GM21526 (cell line): ENCODE results near the gene MRPL12.

Experiments
- ATAC-seq: cut with Tn5 transposase; IDR thresholded peaks from one replicate; pipeline ENCODE4 v1.9.1; 2021; ENCODE audit warnings: moderate library complexity; ENCODE audit not compliant: unreplicated experiment, low FRiP score

Gene MRPL12

DNA sequence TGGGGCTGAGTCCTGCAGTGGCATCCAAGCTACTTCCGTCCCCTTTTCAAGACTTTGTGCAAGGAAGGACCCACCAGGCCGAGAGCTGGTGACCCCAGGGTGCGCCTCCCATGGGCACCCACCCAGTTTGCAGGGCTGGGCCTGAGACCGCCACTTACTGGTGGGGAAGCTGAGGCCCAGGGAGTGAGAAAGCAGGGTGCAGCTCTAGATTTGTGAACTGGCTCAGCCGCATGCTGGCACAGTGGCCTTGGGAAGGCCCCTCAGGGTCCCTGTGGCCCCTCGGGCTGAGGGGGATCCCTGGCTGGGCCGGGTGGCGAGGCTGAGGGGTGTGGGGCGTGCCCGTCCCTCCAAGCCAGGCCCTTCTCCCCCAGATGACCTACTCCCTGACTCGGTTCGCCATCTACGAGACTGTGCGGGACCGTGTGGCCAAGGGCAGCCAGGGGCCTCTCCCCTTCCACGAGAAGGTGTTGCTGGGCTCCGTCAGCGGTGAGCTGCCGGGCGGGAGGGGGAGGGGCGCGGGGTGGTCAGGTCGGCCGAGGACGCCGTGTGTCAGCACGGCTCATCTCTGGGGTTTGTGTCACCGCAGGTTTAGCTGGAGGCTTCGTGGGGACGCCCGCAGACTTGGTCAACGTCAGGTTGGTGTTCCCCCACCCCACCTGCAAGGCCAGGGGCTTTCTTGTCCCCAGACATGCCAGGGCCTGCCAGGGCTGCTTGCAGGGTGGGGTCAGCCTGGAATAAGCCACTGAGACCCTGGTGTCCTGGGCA is 12.1 kb downstream of the MRPL12 start:
- no peak for ATAC-seq

GRCh38 chr17:81715872-81716673 is 12.9 kb downstream of the MRPL12 start:
- no peak for ATAC-seq

DNA sequence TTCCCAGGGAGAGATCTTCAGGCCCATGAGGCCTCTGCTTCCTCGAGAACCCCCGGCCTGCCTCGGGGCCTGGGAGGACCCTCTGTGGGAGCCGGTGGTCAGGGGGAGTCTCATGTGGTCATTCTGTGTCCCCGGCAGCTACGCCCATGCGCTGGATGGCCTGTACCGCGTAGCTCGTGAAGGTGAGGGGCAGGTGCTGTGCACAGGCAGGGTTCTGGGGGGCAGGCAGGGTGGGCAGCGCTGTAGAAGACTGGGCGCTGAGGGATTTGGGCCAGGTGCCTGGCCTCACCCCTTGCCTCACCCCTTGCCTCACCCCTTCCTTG is 13.5 kb downstream of the MRPL12 start:
- ATAC-seq = no peak

GRCh38 chr17:81717049-81717765 is 14.0 kb downstream of the MRPL12 start:
- no peak for ATAC-seq

DNA sequence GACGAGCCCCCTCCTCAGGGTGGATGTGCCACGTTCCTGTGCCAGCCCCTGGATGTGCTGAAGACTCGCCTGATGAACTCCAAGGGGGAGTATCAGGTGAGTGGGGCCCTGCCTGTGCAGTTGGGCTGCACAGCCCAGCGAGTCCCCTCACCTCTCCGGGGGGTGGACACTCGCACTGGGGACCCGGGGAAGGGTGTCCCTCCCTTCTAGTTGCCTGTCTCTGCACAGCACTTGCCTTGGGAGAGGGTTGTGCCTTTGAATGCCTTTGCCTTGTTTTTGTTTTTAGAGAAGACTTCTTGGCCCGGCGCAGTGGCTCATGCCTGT is 14.6 kb downstream of the MRPL12 start:
- ATAC-seq = no peak

GRCh38 chr17:81719410-81720266 is 16.5 kb downstream of the MRPL12 start:
- no peak for ATAC-seq

GRCh38 chr17:81720267-81721071 is 17.3 kb downstream of the MRPL12 start:
- no peak for ATAC-seq

- no peak for ATAC-seq
Observed at GRCh38 chr17:81722184-81723120, 19.3 kb downstream of the MRPL12 start.

DNA sequence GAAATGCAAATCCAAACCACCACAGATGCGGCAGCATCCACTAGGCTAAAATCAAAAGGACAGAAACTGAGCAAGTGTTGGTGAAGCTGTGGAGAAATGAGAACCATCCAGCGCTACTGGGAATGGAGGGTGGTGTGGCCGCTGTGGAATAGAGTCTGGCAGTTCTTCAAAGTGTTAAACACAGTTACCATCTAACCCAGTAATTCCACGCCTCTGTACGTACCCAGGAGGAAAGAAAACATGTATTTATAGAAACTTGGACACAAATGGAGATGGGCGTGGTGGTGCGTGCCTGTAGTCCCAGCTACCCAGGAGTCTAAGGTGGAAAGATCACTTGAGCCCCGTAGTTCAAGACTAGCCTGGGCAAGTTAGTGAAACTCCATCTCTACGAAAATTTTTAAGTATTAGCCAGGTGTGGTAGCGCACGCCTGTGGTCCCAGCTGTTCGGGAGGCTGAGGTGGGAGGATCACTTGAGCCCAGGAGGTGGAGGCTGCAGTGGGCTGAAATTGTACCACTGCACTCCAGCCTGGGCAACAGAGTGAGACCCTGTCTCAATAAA is 20.6 kb downstream of the MRPL12 start:
- ATAC-seq = no peak

DNA sequence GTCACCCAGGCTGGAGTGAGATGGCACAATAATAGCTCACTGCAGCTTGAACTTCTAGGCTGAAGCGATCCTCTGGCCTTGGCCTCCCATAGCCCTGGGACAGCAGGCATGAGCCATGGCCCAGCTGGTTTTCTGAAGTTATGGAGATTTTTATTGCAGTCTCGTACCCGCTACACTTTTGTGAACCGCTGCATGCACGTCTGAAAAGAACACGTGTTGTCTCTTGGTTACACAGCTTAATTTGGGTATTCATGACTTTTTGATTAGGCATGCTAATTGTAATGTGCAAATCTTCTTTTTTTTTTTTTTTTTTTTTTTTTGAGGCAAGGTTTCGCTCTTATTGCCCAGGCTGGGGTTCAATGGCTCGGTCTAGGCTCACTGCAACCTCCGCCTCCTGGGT is 22.3 kb downstream of the MRPL12 start:
- ATAC-seq = no peak

DNA sequence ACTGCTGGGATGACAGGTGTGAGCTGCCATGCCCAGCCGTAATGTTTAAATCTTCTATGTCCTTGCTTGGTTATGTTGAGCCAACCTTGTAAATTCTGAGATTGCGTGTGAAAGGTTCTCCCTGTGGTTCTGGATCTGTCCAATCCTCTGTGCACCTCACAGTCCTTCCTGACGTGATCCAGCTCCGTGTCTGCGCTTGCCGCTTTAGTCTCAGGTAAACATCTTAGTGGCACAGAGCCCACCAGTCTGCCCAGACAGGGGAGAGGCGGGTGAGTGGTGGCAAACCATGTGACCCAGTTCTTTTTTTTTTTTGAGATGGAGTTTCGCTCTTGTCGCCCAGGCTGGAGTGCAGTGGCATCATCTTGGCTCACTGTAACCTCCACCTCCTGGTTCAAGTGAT is 22.8 kb downstream of the MRPL12 start:
- ATAC-seq = no peak

DNA sequence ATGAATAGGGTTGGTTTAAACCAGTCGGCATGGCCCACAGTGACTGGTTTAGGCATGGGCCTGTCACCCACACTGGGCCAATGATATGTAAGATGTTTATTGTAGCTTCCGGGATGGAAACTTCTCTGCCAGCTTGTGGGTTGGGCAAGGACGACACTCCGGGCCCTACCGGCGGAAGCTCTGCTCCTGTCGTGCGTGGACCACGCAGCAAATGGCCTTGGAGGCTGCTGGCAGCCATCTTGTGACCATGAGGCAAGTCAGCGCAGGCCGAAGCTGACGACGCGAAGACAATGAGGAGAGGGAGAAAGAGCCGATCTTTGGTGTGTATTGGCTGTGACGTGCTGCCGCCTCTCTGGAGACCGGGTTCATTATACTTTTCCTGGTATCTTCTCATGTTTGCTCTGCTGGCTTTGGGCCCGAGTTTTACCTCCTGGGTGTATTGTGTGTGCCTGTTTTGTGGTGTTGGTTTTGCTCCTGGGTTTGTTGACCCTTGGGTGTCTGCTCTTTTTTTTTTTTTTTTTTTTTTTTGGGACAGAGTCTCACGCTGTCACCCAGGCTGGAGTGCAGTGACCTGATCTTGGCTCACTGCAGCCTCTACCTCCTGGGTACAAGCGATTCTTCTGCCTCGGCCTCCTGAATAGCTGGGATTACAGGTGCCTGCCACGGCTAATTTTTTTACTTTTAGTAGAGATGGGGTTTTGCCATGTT is 24.3 kb downstream of the MRPL12 start:
- no peak for ATAC-seq

DNA sequence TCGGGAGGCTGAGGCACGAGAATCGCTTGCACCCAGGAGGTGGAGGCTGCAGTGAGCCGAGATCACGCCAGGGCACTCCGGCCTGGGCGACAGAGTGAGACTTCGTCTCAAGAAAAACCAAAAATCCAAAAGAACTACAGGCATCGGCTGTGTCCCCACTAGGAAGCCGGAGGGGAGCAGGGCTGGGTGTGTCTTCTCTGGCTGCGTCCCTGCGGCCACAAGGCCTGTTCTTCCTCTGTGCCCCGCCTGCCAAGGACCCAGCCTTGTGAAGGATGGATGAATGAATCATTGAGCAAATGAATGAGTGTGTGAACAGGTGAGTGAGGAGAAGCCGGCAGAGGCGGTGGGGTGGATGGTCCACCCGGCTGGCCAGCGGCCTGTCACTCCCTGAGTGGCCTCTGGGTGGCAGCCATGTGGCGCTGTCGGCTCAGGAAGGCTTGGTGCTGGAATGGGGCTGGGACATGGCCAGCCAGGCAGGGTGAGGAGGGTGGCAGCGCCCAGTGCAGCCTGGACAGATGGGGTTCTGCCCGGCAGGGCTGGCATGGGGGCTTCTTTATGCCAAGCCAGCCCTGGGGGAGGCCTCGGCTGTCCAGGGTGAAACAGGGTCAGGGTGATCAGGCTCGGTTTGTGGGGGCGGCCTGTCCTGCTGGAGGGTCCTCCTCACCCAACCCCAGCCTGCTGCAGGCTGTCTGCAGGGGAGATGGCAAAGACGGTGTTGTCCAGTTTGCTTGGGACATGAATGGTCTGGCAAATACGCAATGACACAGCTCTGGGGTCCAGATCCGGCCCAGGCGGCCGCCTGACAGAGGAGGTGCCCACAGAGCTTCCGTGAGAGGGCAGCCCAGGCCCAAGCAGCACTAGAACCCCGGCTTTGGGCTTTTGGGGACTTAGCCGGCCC is 30.6 kb downstream of the MRPL12 start:
- ATAC-seq = no peak

GRCh38 chr17:81734405-81735263 is 31.5 kb downstream of the MRPL12 start:
- ATAC-seq = no peak

GRCh38 chr17:81735264-81736102 is 32.3 kb downstream of the MRPL12 start:
- no peak for ATAC-seq
